Activated T-helper 2 cell treated with anti-CD3 and anti-CD28 coated beads, Interferon-gamma antibody, Interleukin-2, Interleukin-4, amounts not matched to agents 10 μg/mL and 5 μg/mL and 100 μg/mL, durations not matched to agents 14 hours and 24 hours and 36 hours (primary cell): ENCODE data around the gene KIF26A. TPM values are rescaled to one million over a fixed set of nuclear protein-coding genes. Genes with fewer than 3 reads are reported as not detected.
"Not testable (repeated sequence)": the region's sequence is repeated elsewhere in the genome, so short reads cannot be mapped to it uniquely, and the experiment has no call there.

ENCODE experiments used
- DNase-seq: peaks from one replicate; pipeline ENCODE4 v3.0.0; 2021; ENCODE audit warnings: low spot score
- H3K27ac Mint-ChIP-seq: one replicate; pipeline ENCODE4 v1.8.0; 2021; ENCODE audit warnings: mixed read lengths
- H3K27me3 Mint-ChIP-seq: one replicate; pipeline ENCODE4 v1.8.0; 2021; ENCODE audit warnings: low read depth, mixed read lengths
- H3K36me3 Mint-ChIP-seq: one replicate; pipeline ENCODE4 v1.8.0; 2021; ENCODE audit warnings: low read depth, mixed read lengths
- H3K4me1 Mint-ChIP-seq: one replicate; pipeline ENCODE4 v1.8.0; 2021; ENCODE audit warnings: low read depth, mixed read lengths
- H3K4me3 Mint-ChIP-seq: one replicate; pipeline ENCODE4 v1.8.0; 2021; ENCODE audit warnings: low read depth, mild to moderate bottlenecking, moderate library complexity, mixed read lengths
- H3K9me3 Mint-ChIP-seq: one replicate; pipeline ENCODE4 v1.8.0; 2021; ENCODE audit warnings: mixed read lengths
- intact Hi-C: fragments of 100-400 bp; cut with micrococcal nuclease; formaldehyde crosslinking; loops from one replicate; pipeline ENCODE4 v1.15.1; 2023
- total RNA-seq: library from RNA; stranded (reverse); gene quantifications from 2 replicates; pipeline ENCODE4 v1.2.3, GENCODE V29; 2022

Gene KIF26A
- total RNA-seq, 1 donor from 2014 or later: 0.34 TPM

- intact Hi-C loops: no loop called here
- H3K27ac Mint-ChIP-seq: no peak overlapping the region
- no peak for DNase-seq
- H3K4me3 Mint-ChIP-seq: no peak overlapping the region
- peaks cover under 1% of the 10 kb centered on the region for H3K4me1 Mint-ChIP-seq
- H3K9me3 Mint-ChIP-seq: no peaks in the 10 kb centered on the region
- no peaks in the 10 kb centered on the region for H3K27me3 Mint-ChIP-seq
- H3K36me3 Mint-ChIP-seq: no peaks in the 10 kb centered on the region
Measured at GRCh38 chr14:104201063-104201462, 62.7 kb downstream of the KIF26A start.

GRCh38 chr14:104201496-104201895, 63.1 kb downstream of the KIF26A start:
- H3K9me3 Mint-ChIP-seq: no peaks in the 10 kb centered on the region
- H3K27me3 Mint-ChIP-seq: no peaks in the 10 kb centered on the region
- intact Hi-C loops: no loop called here
- no peaks in the 10 kb centered on the region for H3K36me3 Mint-ChIP-seq
- no peak overlapping the region for H3K4me3 Mint-ChIP-seq
- H3K27ac Mint-ChIP-seq: no peak overlapping the region
- no peaks in the 10 kb centered on the region for H3K4me1 Mint-ChIP-seq
- DNase-seq: no peak

GRCh38 chr14:104202259-104203070, 64.1 kb downstream of the KIF26A start:
- no peaks in the 10 kb centered on the region for H3K4me1 Mint-ChIP-seq
- no peaks in the 10 kb centered on the region for H3K36me3 Mint-ChIP-seq
- H3K27ac Mint-ChIP-seq: no peak overlapping the region
- DNase-seq: no peak
- no peaks in the 10 kb centered on the region for H3K9me3 Mint-ChIP-seq
- H3K4me3 Mint-ChIP-seq: no peak overlapping the region
- no peaks in the 10 kb centered on the region for H3K27me3 Mint-ChIP-seq
- intact Hi-C loops: no loop called here

GRCh38 chr14:104203071-104203425, 64.7 kb downstream of the KIF26A start:
- no peak for DNase-seq
- Mint-ChIP-seq H3K36me3 (no peaks in the 10 kb centered on the region), H3K9me3 (no peaks in the 10 kb centered on the region), H3K27me3 (no peaks in the 10 kb centered on the region), H3K27ac (no peak overlapping the region), H3K4me3 (no peak overlapping the region), H3K4me1 (no peaks in the 10 kb centered on the region)
- intact Hi-C loops: no loop called here

GRCh38 chr14:104204660-104205149, 66.3 kb downstream of the KIF26A start:
- Mint-ChIP-seq H3K27me3 (no peaks in the 10 kb centered on the region), H3K27ac (no peak overlapping the region), H3K9me3 (no peaks in the 10 kb centered on the region), H3K4me1 (no peaks in the 10 kb centered on the region), H3K36me3 (no peaks in the 10 kb centered on the region), H3K4me3 (no peak overlapping the region)
- DNase-seq: no peak
- intact Hi-C loops: no loop called here

- H3K27me3 Mint-ChIP-seq: no peaks in the 10 kb centered on the region
- H3K9me3 Mint-ChIP-seq: no peaks in the 10 kb centered on the region
- DNase-seq: no peak
- no peak overlapping the region for H3K4me3 Mint-ChIP-seq
- H3K36me3 Mint-ChIP-seq: no peaks in the 10 kb centered on the region
- no peaks in the 10 kb centered on the region for H3K4me1 Mint-ChIP-seq
- intact Hi-C loops: no loop called here
- no peak overlapping the region for H3K27ac Mint-ChIP-seq
Measured at GRCh38 chr14:104205781-104206180, 67.4 kb downstream of the KIF26A start.

- no peaks in the 10 kb centered on the region for H3K9me3 Mint-ChIP-seq
- no peaks in the 10 kb centered on the region for H3K4me1 Mint-ChIP-seq
- H3K4me3 Mint-ChIP-seq: no peak overlapping the region
- H3K27ac Mint-ChIP-seq: no peak overlapping the region
- DNase-seq: no peak
- no peaks in the 10 kb centered on the region for H3K36me3 Mint-ChIP-seq
- intact Hi-C loops: no loop called here
- no peaks in the 10 kb centered on the region for H3K27me3 Mint-ChIP-seq
Measured at GRCh38 chr14:104206281-104206904, 68.0 kb downstream of the KIF26A start.

- Mint-ChIP-seq H3K27ac (no peak overlapping the region), H3K27me3 (no peaks in the 10 kb centered on the region), H3K9me3 (no peaks in the 10 kb centered on the region), H3K36me3 (no peaks in the 10 kb centered on the region), H3K4me1 (no peaks in the 10 kb centered on the region), H3K4me3 (no peak overlapping the region)
- no peak for DNase-seq
- intact Hi-C loops: no loop called here
Measured at GRCh38 chr14:104207142-104208014, 69.0 kb downstream of the KIF26A start.

- H3K4me3 Mint-ChIP-seq, H3K4me1 Mint-ChIP-seq, H3K27me3 Mint-ChIP-seq, intact Hi-C loops, H3K27ac Mint-ChIP-seq, DNase-seq, H3K36me3 Mint-ChIP-seq, H3K9me3 Mint-ChIP-seq: not testable (repeated sequence)
Measured at GRCh38 chr14:104208015-104208295, 69.6 kb downstream of the KIF26A start.

GRCh38 chr14:104208331-104208730, 69.9 kb downstream of the KIF26A start:
- DNase-seq, H3K4me1 Mint-ChIP-seq, H3K4me3 Mint-ChIP-seq, intact Hi-C loops, H3K27me3 Mint-ChIP-seq, H3K27ac Mint-ChIP-seq, H3K9me3 Mint-ChIP-seq, H3K36me3 Mint-ChIP-seq: not testable (repeated sequence)

GRCh38 chr14:104209071-104209470, 70.7 kb downstream of the KIF26A start:
- not testable (repeated sequence) for H3K27me3 Mint-ChIP-seq, H3K27ac Mint-ChIP-seq

GRCh38 chr14:104209985-104210816, 71.8 kb downstream of the KIF26A start:
- no peak for DNase-seq
- Mint-ChIP-seq H3K27me3 (no peaks in the 10 kb centered on the region), H3K4me3 (no peak overlapping the region), H3K27ac (no peak overlapping the region), H3K9me3 (no peaks in the 10 kb centered on the region), H3K36me3 (no peaks in the 10 kb centered on the region), H3K4me1 (no peaks in the 10 kb centered on the region)
- intact Hi-C loops: no loop called here

More at GRCh38 chr14:104209071-104209470, 70.7 kb downstream of the KIF26A start:
- DNase-seq, H3K4me3 Mint-ChIP-seq, H3K36me3 Mint-ChIP-seq, H3K9me3 Mint-ChIP-seq, H3K4me1 Mint-ChIP-seq, intact Hi-C loops: not testable (repeated sequence)
